Measurements from ENCODE around the gene MRPL14.

DNA sequence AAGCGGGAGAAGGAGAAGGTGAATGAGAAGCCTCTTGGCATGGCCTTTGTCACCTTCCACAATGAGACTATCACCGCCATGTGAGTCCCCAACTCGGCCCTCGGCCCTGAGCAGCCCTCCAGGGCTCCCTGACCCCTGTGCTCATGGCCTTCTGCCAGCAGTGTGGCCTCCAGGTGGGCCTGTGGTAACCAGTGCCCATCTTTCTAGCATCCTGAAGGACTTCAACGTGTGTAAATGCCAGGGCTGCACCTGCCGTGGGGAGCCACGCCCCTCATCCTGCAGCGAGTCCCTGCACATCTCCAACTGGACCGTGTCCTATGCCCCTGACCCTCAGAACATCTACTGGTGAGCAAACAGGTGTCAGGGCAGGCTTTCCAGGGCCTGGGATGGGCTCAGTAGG lies 21.1 kb upstream of the MRPL14 start:
- TF ChIP-seq TARDBP (IDR thresholded peaks at IDR 0.05; ENCODE audit: borderline replicate concordance) (no peak), FOXM1 (IDR thresholded peaks at IDR 0.05; ENCODE audit: low read depth, low read length) (no peak)
- TF ChIP-seq, protein P1, sequence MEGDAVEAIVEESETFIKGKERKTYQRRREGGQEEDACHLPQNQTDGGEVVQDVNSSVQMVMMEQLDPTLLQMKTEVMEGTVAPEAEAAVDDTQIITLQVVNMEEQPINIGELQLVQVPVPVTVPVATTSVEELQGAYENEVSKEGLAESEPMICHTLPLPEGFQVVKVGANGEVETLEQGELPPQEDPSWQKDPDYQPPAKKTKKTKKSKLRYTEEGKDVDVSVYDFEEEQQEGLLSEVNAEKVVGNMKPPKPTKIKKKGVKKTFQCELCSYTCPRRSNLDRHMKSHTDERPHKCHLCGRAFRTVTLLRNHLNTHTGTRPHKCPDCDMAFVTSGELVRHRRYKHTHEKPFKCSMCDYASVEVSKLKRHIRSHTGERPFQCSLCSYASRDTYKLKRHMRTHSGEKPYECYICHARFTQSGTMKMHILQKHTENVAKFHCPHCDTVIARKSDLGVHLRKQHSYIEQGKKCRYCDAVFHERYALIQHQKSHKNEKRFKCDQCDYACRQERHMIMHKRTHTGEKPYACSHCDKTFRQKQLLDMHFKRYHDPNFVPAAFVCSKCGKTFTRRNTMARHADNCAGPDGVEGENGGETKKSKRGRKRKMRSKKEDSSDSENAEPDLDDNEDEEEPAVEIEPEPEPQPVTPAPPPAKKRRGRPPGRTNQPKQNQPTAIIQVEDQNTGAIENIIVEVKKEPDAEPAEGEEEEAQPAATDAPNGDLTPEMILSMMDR (IDR thresholded peaks at IDR 0.05 in 2 of 3, conservative IDR thresholded peaks at IDR 0.05 in 1 of 3; ENCODE audit: control insufficient read depth in 2 of 3, extremely low read depth in 1 of 3, insufficient read depth in 1 of 3, low read depth in 3 of 3, low read length in 3 of 3): no peak

All from GM12878 (cell line).